Muscle layer of duodenum (tissue), 2 donors: ENCODE measurements around the gene CNTNAP2.

Source experiments
- H3K27ac ChIP-seq: one replicate; pipeline ENCODE4 v1.7.0; 2013; ENCODE audit warnings: mild to moderate bottlenecking, low read length
- H3K27me3 ChIP-seq: one replicate; pipeline ENCODE4 v1.7.0; 2013; ENCODE audit warnings: low read depth, mild to moderate bottlenecking, control low read depth, low read length
- H3K36me3 ChIP-seq, 2 donors: one replicate each; pipeline ENCODE4 v1.7.0; 2013; ENCODE audit warnings: low read length in 2 of 2, control low read depth in 1 of 2, mild to moderate bottlenecking in 1 of 2; ENCODE audit not compliant: insufficient read depth in 2 of 2, control insufficient read depth in 1 of 2
- H3K4me1 ChIP-seq, 2 donors: one replicate each; pipeline ENCODE4 v1.7.0; 2013; ENCODE audit warnings: low read length in 2 of 2, mild to moderate bottlenecking in 2 of 2, control low read depth in 1 of 2, moderate library complexity in 1 of 2; ENCODE audit not compliant: insufficient read depth in 2 of 2, control insufficient read depth in 1 of 2
- H3K4me3 ChIP-seq, 2 donors: one replicate each; pipeline ENCODE4 v1.7.0; 2013; ENCODE audit warnings: low read length in 2 of 2, low read depth in 1 of 2, mild to moderate bottlenecking in 1 of 2
- H3K9me3 ChIP-seq, 2 donors: one replicate each; pipeline ENCODE4 v1.7.0; 2013; ENCODE audit warnings: low read length in 2 of 2, control low read depth in 1 of 2, mild to moderate bottlenecking in 1 of 2; ENCODE audit not compliant: control insufficient read depth in 1 of 2
- donor health status: healthy.

Gene CNTNAP2

DNA sequence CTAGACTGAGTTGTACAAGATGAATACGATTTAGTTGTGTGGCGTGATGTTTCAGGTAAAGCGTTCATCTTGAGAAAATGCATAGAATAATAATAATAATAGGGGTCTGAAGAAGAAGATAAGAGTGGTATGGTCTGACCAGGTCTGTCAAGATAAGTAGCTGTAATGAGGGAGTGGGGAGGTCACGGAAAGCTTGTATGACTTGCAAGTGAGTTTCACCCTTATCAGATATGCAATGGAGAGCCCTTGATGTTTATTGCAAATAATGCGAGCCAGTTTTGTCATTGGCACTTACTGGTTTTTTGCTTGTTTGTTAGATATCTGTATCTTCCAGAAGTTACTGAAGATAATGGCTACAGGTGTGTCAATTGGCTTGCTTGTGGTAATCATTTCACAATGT, 611.5 kb downstream of the CNTNAP2 start:
- Histone ChIP-seq H3K36me3 (no peaks in the 10 kb centered on the region), H3K27ac (no peak overlapping the region), H3K9me3 (no peaks in the 10 kb centered on the region), H3K27me3 (no peaks in the 10 kb centered on the region), H3K4me1 (no peaks in the 10 kb centered on the region), H3K4me3 (no peak overlapping the region)

DNA sequence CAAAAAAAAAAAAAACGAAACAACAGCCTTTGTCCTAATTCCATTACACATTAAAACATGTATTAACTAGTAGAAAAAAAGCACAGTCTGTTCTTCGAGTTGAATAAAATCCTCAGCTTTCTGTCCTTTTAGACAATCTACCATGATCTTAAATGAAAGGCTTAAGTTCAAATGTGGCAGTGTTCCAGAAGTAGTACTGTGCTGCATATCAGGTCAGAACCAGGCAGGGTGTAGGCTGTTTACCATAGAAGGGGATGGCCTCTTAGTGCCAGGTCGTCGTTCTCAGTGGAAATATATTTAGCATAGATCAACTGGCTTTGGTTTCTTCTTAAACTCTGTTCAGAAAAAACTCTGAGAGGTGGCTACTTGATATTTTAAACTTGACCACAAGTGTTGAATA, 612.0 kb downstream of the CNTNAP2 start:
- H3K27me3 ChIP-seq, result no peaks in the 10 kb centered on the region
- no peaks in the 10 kb centered on the region for H3K9me3 ChIP-seq
- no peaks in the 10 kb centered on the region for H3K4me1 ChIP-seq
- no peaks in the 10 kb centered on the region for H3K36me3 ChIP-seq
- H3K27ac ChIP-seq, result no peak overlapping the region
- H3K4me3 ChIP-seq, result no peak overlapping the region

GRCh38 chr7:146731185-146731584, 614.6 kb downstream of the CNTNAP2 start:
- no peaks in the 10 kb centered on the region for H3K9me3 ChIP-seq
- no peaks in the 10 kb centered on the region for H3K27me3 ChIP-seq
- no peaks in the 10 kb centered on the region for H3K36me3 ChIP-seq
- H3K27ac ChIP-seq, result no peak overlapping the region
- no peaks in the 10 kb centered on the region for H3K4me1 ChIP-seq
- no peak overlapping the region for H3K4me3 ChIP-seq

- Histone ChIP-seq H3K36me3 (no peaks in the 10 kb centered on the region), H3K4me1 (no peaks in the 10 kb centered on the region), H3K4me3 (no peak overlapping the region), H3K9me3 (peaks cover 4 to 7% of the 10 kb centered on the region in 2 donors), H3K27me3 (no peaks in the 10 kb centered on the region), H3K27ac (no peak overlapping the region)
Observed at GRCh38 chr7:146735992-146736391, 619.4 kb downstream of the CNTNAP2 start.

DNA sequence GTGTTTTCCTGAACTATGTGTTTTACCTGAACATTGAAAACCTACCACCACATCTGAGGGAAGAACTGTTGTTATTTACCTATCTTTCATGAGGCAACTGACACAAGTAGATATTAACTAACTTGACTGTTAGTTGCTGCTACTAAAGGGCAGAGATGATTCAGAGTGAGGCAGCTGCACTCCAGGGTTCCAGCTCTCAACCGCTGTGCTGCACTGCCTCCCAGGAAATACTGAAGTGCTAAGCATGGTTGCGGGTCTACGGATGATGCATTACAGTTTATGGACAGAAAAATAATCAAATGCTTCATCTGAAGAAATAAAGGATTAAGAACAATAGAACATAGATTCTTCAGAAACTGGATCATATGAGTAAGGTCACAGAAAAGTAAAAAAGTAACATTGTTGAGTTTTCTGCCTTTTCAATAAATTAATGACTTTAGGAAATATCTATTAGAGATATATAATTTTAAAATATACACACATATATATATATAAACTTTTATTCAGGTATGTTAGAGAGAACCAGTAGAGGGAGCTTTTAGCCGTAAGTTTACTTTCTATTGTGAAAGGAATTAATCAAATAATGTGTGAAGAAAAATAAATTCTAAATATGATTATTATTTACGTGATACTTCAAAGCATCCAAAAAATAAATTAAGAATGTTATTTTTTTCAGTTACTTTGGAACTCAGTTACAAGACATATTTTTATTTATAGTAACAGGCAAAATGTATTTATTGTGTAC, 620.0 kb downstream of the CNTNAP2 start:
- H3K4me3 ChIP-seq, result no peak overlapping the region
- no peaks in the 10 kb centered on the region for H3K27me3 ChIP-seq
- H3K4me1 ChIP-seq, result no peaks in the 10 kb centered on the region
- no peak overlapping the region for H3K27ac ChIP-seq
- H3K9me3 ChIP-seq, result peaks cover 4 to 9% of the 10 kb centered on the region in 2 donors
- no peaks in the 10 kb centered on the region for H3K36me3 ChIP-seq

GRCh38 chr7:146740039-146740438, 623.4 kb downstream of the CNTNAP2 start:
- H3K9me3 ChIP-seq, result peaks cover 4 to 9% of the 10 kb centered on the region in 2 donors
- H3K4me1 ChIP-seq, result no peaks in the 10 kb centered on the region
- no peaks in the 10 kb centered on the region for H3K27me3 ChIP-seq
- H3K36me3 ChIP-seq, result no peaks in the 10 kb centered on the region
- no peak overlapping the region for H3K27ac ChIP-seq
- H3K4me3 ChIP-seq, result no peak overlapping the region

DNA sequence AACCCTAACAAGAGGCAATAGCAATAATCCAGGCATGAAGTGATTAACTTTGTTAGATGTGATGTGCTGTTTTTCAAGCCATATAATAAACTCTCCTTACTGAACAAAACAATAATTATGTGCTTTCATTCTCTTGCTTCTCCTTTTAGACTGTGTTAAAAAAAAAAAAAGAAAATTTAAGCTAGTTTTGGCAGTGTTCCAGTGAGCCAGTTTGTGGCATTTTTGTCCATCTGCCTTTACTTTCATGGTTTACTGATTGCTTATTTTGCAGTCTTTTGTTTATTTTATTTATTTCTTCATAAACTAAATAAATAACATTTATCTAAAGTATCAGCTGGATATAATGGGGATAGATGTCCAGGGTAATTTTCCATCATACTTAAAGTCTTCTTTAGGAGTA, 625.3 kb downstream of the CNTNAP2 start:
- Histone ChIP-seq H3K27me3 (no peaks in the 10 kb centered on the region), H3K36me3 (no peaks in the 10 kb centered on the region), H3K27ac (no peak overlapping the region), H3K4me3 (no peak overlapping the region), H3K4me1 (no peaks in the 10 kb centered on the region), H3K9me3 (peaks cover 4 to 9% of the 10 kb centered on the region in 2 donors)

GRCh38 chr7:146754385-146754784, 637.8 kb downstream of the CNTNAP2 start:
- H3K36me3 ChIP-seq, result no peaks in the 10 kb centered on the region
- no peak overlapping the region for H3K4me3 ChIP-seq
- no peak overlapping the region for H3K27ac ChIP-seq
- no peaks in the 10 kb centered on the region for H3K4me1 ChIP-seq
- no peaks in the 10 kb centered on the region for H3K9me3 ChIP-seq
- no peaks in the 10 kb centered on the region for H3K27me3 ChIP-seq

GRCh38 chr7:146755585-146755984, 639.0 kb downstream of the CNTNAP2 start:
- Histone ChIP-seq H3K9me3 (no peaks in the 10 kb centered on the region), H3K36me3 (no peaks in the 10 kb centered on the region), H3K27me3 (no peaks in the 10 kb centered on the region), H3K4me3 (no peak overlapping the region), H3K4me1 (no peaks in the 10 kb centered on the region), H3K27ac (no peak overlapping the region)

DNA sequence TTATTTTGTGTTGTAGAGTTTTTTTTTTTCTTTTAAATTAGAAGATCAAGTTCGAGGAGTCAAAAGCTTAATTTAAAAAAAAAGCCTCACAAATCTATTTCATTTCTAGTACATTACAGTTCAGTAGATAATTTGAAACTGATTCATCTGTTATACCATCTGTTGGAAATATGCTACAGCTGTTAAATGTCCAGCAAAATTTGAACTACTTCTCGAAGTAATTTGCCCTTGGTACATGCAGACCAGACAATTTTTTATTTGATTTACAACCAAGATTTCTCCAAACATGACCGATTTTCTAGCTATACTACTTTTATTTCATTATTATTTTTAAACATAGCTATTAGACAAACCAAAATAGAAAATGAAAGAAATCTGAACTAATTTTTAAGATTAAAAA, 647.9 kb downstream of the CNTNAP2 start:
- Histone ChIP-seq H3K4me3 (no peak overlapping the region), H3K27ac (no peak overlapping the region), H3K9me3 (no peaks in the 10 kb centered on the region), H3K4me1 (no peaks in the 10 kb centered on the region), H3K36me3 (no peaks in the 10 kb centered on the region), H3K27me3 (no peaks in the 10 kb centered on the region)

- Histone ChIP-seq H3K4me1 (no peaks in the 10 kb centered on the region), H3K27me3 (no peaks in the 10 kb centered on the region), H3K4me3 (no peak overlapping the region), H3K36me3 (no peaks in the 10 kb centered on the region), H3K9me3 (no peaks in the 10 kb centered on the region), H3K27ac (no peak overlapping the region)
Observed at GRCh38 chr7:146768957-146769356, 652.4 kb downstream of the CNTNAP2 start.

DNA sequence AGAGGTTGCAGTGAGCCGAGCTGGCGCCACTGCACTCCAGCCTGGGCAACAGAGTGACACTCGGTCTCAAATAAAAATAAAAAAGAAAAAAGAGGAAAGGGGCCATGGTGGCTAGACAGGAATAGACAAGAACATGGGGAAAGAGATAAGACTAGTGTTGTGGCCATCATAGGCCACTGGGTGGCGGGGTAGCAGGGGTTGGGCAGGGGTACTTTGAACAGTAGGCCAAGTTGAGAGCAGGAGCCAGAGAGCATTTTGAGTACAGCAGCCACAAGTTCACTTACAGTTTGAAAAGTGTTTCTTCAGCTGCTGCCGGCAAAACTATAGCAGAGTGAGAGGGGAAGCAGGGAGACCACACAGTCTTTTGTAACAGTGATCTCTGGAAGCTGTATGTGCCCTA, 656.0 kb downstream of the CNTNAP2 start:
- Histone ChIP-seq H3K36me3 (no peaks in the 10 kb centered on the region), H3K27me3 (no peaks in the 10 kb centered on the region), H3K27ac (no peak overlapping the region), H3K9me3 (no peaks in the 10 kb centered on the region), H3K4me3 (no peak overlapping the region), H3K4me1 (no peaks in the 10 kb centered on the region)
